Loucy (cell line): Measurements from ENCODE around the gene CBLN3.

ENCODE experiments used
- CTCF ChIP-seq: fragments of 200-600 bp; sonication (generic); conservative IDR thresholded peaks from 2 replicates; pipeline ENCODE4 v1.5.1; 2014; ENCODE audit warnings: mild to moderate bottlenecking, antibody characterized with exemption, low read length
- EZH2phosphoT487 ChIP-seq: fragments of 200-600 bp; IDR thresholded peaks from 2 replicates; pipeline ENCODE4 v1.6.1; 2018; ENCODE audit warnings: antibody characterized with exemption, mild to moderate bottlenecking, moderate library complexity, borderline replicate concordance

- TF ChIP-seq CTCF (no peak), EZH2phosphoT487 (no peak)
Measured at GRCh38 chr14:24463017-24463883, 33.8 kb upstream of the CBLN3 start.
